Esophagus squamous epithelium (tissue), 5 donors: Measurements from ENCODE around the gene ANKRD30B. TPM values are rescaled to one million over a fixed set of nuclear protein-coding genes. Genes with fewer than 3 reads are reported as not detected.
"Not testable (repeated sequence)": the region's sequence is repeated elsewhere in the genome, so short reads cannot be mapped to it uniquely, and the experiment has no call there.

Source experiments
- DNase-seq: peaks from one replicate; lab custom pipeline; 2025; lab: John Stamatoyannopoulos, UW
- H3K27ac ChIP-seq, 4 donors: fragments of 200-600 bp; sonication (generic); one replicate each; pipeline ENCODE4 v1.5.1; 2016 to 2019; ENCODE audit warnings: mild to moderate bottlenecking in 1 of 4
- H3K27me3 ChIP-seq, 4 donors: fragments of 200-600 bp; sonication (generic); 1 replicate in 3 of 4; 2 replicates in 1 of 4; pipeline versions ENCODE4 v1.5.1 to v1.6.0; 2017 to 2021; ENCODE audit warnings: antibody characterized with exemption in 1 of 4
- H3K36me3 ChIP-seq, 3 donors: fragments of 200-600 bp; sonication (generic); one replicate each; pipeline ENCODE4 v1.5.1; 2016 to 2019
- H3K4me1 ChIP-seq, 3 donors: fragments of 200-600 bp; sonication (generic); one replicate each; pipeline ENCODE4 v1.5.1; 2017 to 2019
- H3K4me3 ChIP-seq, 4 donors: fragments of 200-600 bp; sonication (generic); 1 replicate in 3 of 4; 2 replicates in 1 of 4; pipeline ENCODE4 v1.5.1; 2016 to 2019; ENCODE audit warnings: mild to moderate bottlenecking in 2 of 4, moderate library complexity in 1 of 4
- H3K9me3 ChIP-seq, 3 donors: fragments of 200-600 bp; sonication (generic); one replicate each; pipeline ENCODE4 v1.5.1; 2016 to 2019
- CTCF ChIP-seq, 6 experiments: fragments of 450-650 bp in 4 of 6; fragments of 200-600 bp in 2 of 6; sonication (generic) in 2 of 6; IDR thresholded peaks; one replicate each; pipeline ENCODE4 v1.5.1; 2016 to 2019; ENCODE audit warnings: antibody characterized with exemption in 6 of 6, mild to moderate bottlenecking in 4 of 6, moderate library complexity in 4 of 6
- POLR2A ChIP-seq, 4 donors: fragments of 450-650 bp; IDR thresholded peaks; one replicate each; pipeline ENCODE4 v1.6.1; 2017; ENCODE audit warnings: antibody characterized with exemption in 4 of 4, mild to moderate bottlenecking in 4 of 4, moderate library complexity in 3 of 4
- WGBS, 2 donors: methylation state at CpG; one replicate each; pipeline ENCODE4 v1.1.5; 2018; 5-methylcytosine and 5-hydroxymethylcytosine counted together
- intact Hi-C: fragments of 100-400 bp; cut with DNase I; formaldehyde crosslinking; loops from one replicate; pipeline ENCODE4 v1.15.0; 2022
- small RNA-seq, 4 donors: library from RNA; depleted of rRNA; stranded (forward); fragments of <200 nt; gene quantifications; one replicate each; pipeline ENCODE3, GENCODE V24; 2016
- total RNA-seq, 4 donors: library from RNA; depleted of rRNA; stranded (reverse); fragments of >200 nt; gene quantifications; one replicate each; pipeline ENCODE4 v1.1.0, GENCODE V29; 2016
- donor health status: DM: yes; HTN: yes; CAD: no.

ANKRD30B gene
- total RNA-seq, 4 donors from 2014 or later, result not detected

- DNase-seq, result not testable (repeated sequence)
- 83 to 87% methylated on average over 2 to 3 of the region's 4 CpGs for WGBS, 2 donors
These were observed 120.0 kb downstream of the ANKRD30B start for GRCh38 chr18:14867988-14868387.

GRCh38 chr18:14868825-14869224, 120.9 kb downstream of the ANKRD30B start:
- intact Hi-C loops, DNase-seq, H3K9me3 ChIP-seq, H3K36me3 ChIP-seq, H3K4me1 ChIP-seq, H3K27me3 ChIP-seq, H3K4me3 ChIP-seq, H3K27ac ChIP-seq: not testable (repeated sequence)
- 82% methylated on average over 2 of the region's 4 CpGs; no CpG with 5 or more reads in 1 of the 2 donors for WGBS, 2 donors

More at GRCh38 chr18:14867988-14868387, 120.0 kb downstream of the ANKRD30B start:
- H3K9me3 ChIP-seq, intact Hi-C loops, H3K27ac ChIP-seq, H3K4me1 ChIP-seq, H3K27me3 ChIP-seq, H3K36me3 ChIP-seq, H3K4me3 ChIP-seq: not testable (repeated sequence)

- H3K9me3 ChIP-seq, DNase-seq, H3K4me3 ChIP-seq, H3K4me1 ChIP-seq, intact Hi-C loops, H3K27ac ChIP-seq, H3K36me3 ChIP-seq, H3K27me3 ChIP-seq: not testable (repeated sequence)
- no CpG with 5 or more reads among the region's 14 CpGs for WGBS, 2 donors
These were observed 130.9 kb downstream of the ANKRD30B start for GRCh38 chr18:14878826-14879225.

GRCh38 chr18:14900435-14900834, 152.5 kb downstream of the ANKRD30B start:
- no peak for DNase-seq
- no peaks in the 10 kb centered on the region for H3K4me1 ChIP-seq
- intact Hi-C loops, result no loop called here
- no peaks in the 10 kb centered on the region for H3K36me3 ChIP-seq
- 86 to 100% methylated on average over 1 of the region's 1 CpG for WGBS, 2 donors
- H3K4me3 ChIP-seq, result no peak overlapping the region
- no peaks in the 10 kb centered on the region for H3K9me3 ChIP-seq
- no peak for TF ChIP-seq CTCF (IDR thresholded peaks at IDR 0.05)
- TF ChIP-seq POLR2A (IDR thresholded peaks at IDR 0.05), result no peak
- H3K27me3 ChIP-seq, result no peaks in the 10 kb centered on the region
- H3K27ac ChIP-seq, result no peak overlapping the region

Small RNA genes lying within 50 kb of the gene (small RNA-seq; reads per million reads assigned to genes)
- gene MIR3156-2 (0 reads per million in 4 donors), gene RNU6-1210P (0 reads per million in 4 donors)

Other genes with a start within 250 kb of the ANKRD30B start
- gene POTEC, start 204.6 kb upstream of the ANKRD30B start, total RNA-seq, result not detected